Smooth muscle cell (in vitro differentiated cells): ENCODE measurements around the gene PLCH1. TPM values are rescaled to one million over a fixed set of nuclear protein-coding genes. Genes with fewer than 3 reads are reported as not detected.

Experiments used
- DNase-seq: peaks from one replicate; lab custom pipeline; 2025; ENCODE audit not compliant: unreplicated experiment; lab: John Stamatoyannopoulos, UW
- H2AFZ ChIP-seq: fragments of 200-600 bp; sonication (generic); 2 replicates; pipeline ENCODE4 v1.6.0; 2016; ENCODE audit warnings: antibody characterized with exemption, low read depth, mild to moderate bottlenecking
- H3F3A ChIP-seq: fragments of 200-600 bp; sonication (generic); 2 replicates; pipeline ENCODE4 v1.6.0; 2017; ENCODE audit warnings: antibody characterized with exemption, low read depth
- H3K27ac ChIP-seq: fragments of 200-600 bp; sonication (generic); 2 replicates; pipeline ENCODE4 v1.5.1; 2016; ENCODE audit warnings: low read depth, mild to moderate bottlenecking
- H3K27me3 ChIP-seq: fragments of 200-600 bp; sonication (generic); 2 replicates; pipeline ENCODE4 v1.6.1; 2016; ENCODE audit warnings: low read depth, mild to moderate bottlenecking
- H3K36me3 ChIP-seq: fragments of 200-600 bp; sonication (generic); 2 replicates; pipeline ENCODE4 v1.5.1; 2016; ENCODE audit warnings: low read depth
- H3K4me1 ChIP-seq: fragments of 200-600 bp; sonication (generic); 2 replicates; pipeline ENCODE4 v1.5.1; 2016; ENCODE audit warnings: low read depth
- H3K4me2 ChIP-seq: fragments of 200-600 bp; sonication (generic); 2 replicates; pipeline ENCODE4 v1.6.0; 2016; ENCODE audit warnings: mild to moderate bottlenecking
- H3K4me3 ChIP-seq: fragments of 200-600 bp; sonication (generic); 2 replicates; pipeline ENCODE4 v1.5.1; 2016; ENCODE audit warnings: mild to moderate bottlenecking
- H3K79me2 ChIP-seq: fragments of 200-600 bp; sonication (generic); 2 replicates; pipeline ENCODE4 v1.6.0; 2016; ENCODE audit warnings: low read depth, mild to moderate bottlenecking
- H3K9ac ChIP-seq: fragments of 200-600 bp; sonication (generic); 2 replicates; pipeline ENCODE4 v1.6.0; 2016; ENCODE audit warnings: low read depth
- H3K9me3 ChIP-seq: fragments of 200-600 bp; sonication (generic); replicated peaks from 2 replicates; pipeline ENCODE4 v1.5.1; 2016; ENCODE audit warnings: low read depth
- H4K20me1 ChIP-seq: fragments of 200-600 bp; sonication (generic); 2 replicates; pipeline ENCODE4 v1.6.0; 2016; ENCODE audit warnings: low read depth
- CTCF ChIP-seq: fragments of 200-600 bp; sonication (generic); IDR thresholded peaks from 2 replicates; pipeline ENCODE4 v1.5.1; 2017; ENCODE audit warnings: borderline replicate concordance, mild to moderate bottlenecking, antibody characterized with exemption; ENCODE audit not compliant: insufficient read depth, poor library complexity, severe bottlenecking
- WGBS: methylation state at CpG from one replicate; pipeline ENCODE4 v1.1.7; 2016; ENCODE audit warnings: low lambda C conversion rate; 5-methylcytosine and 5-hydroxymethylcytosine counted together
- polyA plus RNA-seq: library from polyadenylated mRNA; unstranded; fragments of >200 nt; fragmentation: Nextera tagmentation; extraction: Ambion mirVana; gene quantifications from 2 replicates; pipeline ENCODE4 v1.2.1, GENCODE V29; 2016
- total RNA-seq: library from RNA; depleted of rRNA; stranded (reverse); fragments of >200 nt; gene quantifications from 2 replicates; pipeline ENCODE4 v1.2.3, GENCODE V29; 2014

The PLCH1 gene
- total and polyA plus RNA-seq, 2 experiments from 2014 or later = 0.36 TPM; not detected in 1

GRCh38 chr3:155556531-155556930 is 188.3 kb downstream of the PLCH1 start:
- no peaks in the 10 kb centered on the region for H3K9me3 ChIP-seq
- WGBS = 77% methylated on average over 4 of the region's 4 CpGs

GRCh38 chr3:155555479-155556060 is 189.3 kb downstream of the PLCH1 start:
- no peak overlapping the region for H3K27ac ChIP-seq
- TF ChIP-seq CTCF = no peak
- no peak overlapping the region for H2AFZ ChIP-seq
- H3K4me3 ChIP-seq = no peak overlapping the region
- peaks cover 5% of the 10 kb centered on the region for H3F3A ChIP-seq
- no peaks in the 10 kb centered on the region for H3K27me3 ChIP-seq
- no peak overlapping the region for H3K9ac ChIP-seq
- no peaks in the 10 kb centered on the region for H3K9me3 ChIP-seq
- no peaks in the 10 kb centered on the region for H3K79me2 ChIP-seq
- H3K4me1 ChIP-seq = no peaks in the 10 kb centered on the region
- no peak for DNase-seq
- no peaks in the 10 kb centered on the region for H4K20me1 ChIP-seq
- 92% methylated on average over 2 of the region's 2 CpGs for WGBS
- H3K4me2 ChIP-seq = no peak overlapping the region
- H3K36me3 ChIP-seq = no peaks in the 10 kb centered on the region

More at GRCh38 chr3:155556531-155556930, 188.3 kb downstream of the PLCH1 start:
- no peaks in the 10 kb centered on the region for H4K20me1 ChIP-seq
- no peak for DNase-seq
- H3K4me3 ChIP-seq = no peak overlapping the region
- no peaks in the 10 kb centered on the region for H3K27me3 ChIP-seq
- H3F3A ChIP-seq = peaks cover 5% of the 10 kb centered on the region
- no peaks in the 10 kb centered on the region for H3K79me2 ChIP-seq
- TF ChIP-seq CTCF = no peak
- no peak overlapping the region for H2AFZ ChIP-seq
- H3K36me3 ChIP-seq = no peaks in the 10 kb centered on the region
- peak overlapping the region; percentile 42 for H3K4me2 ChIP-seq
- no peaks in the 10 kb centered on the region for H3K4me1 ChIP-seq
- H3K9ac ChIP-seq = no peak overlapping the region
- peak overlapping the region; percentile 37 for H3K27ac ChIP-seq

- H3F3A ChIP-seq = peaks cover 5% of the 10 kb centered on the region
- DNase-seq = no peak
- H3K9me3 ChIP-seq = no peaks in the 10 kb centered on the region
- H3K36me3 ChIP-seq = no peaks in the 10 kb centered on the region
- no peak for TF ChIP-seq CTCF
- H3K79me2 ChIP-seq = no peaks in the 10 kb centered on the region
- H3K27ac ChIP-seq = no peak overlapping the region
- WGBS = 74% methylated on average over 4 of the region's 4 CpGs
- H3K27me3 ChIP-seq = no peaks in the 10 kb centered on the region
- H3K4me3 ChIP-seq = no peak overlapping the region
- H3K4me2 ChIP-seq = no peak overlapping the region
- H2AFZ ChIP-seq = no peak overlapping the region
- no peaks in the 10 kb centered on the region for H4K20me1 ChIP-seq
- no peaks in the 10 kb centered on the region for H3K4me1 ChIP-seq
- no peak overlapping the region for H3K9ac ChIP-seq
Measured at GRCh38 chr3:155554777-155555451, 190.0 kb downstream of the PLCH1 start.
